Thyroid gland (tissue), 4 donors: Measurements from ENCODE around the gene CDH24. TPM values are rescaled to one million over a fixed set of nuclear protein-coding genes. Genes with fewer than 3 reads are reported as not detected.

ENCODE experiments used
- DNase-seq, 2 donors: peaks; one replicate each; pipeline ENCODE4 v3.0.0-alpha.2; 2019
- H3K27ac ChIP-seq, 3 donors: fragments of 200-600 bp; sonication (generic); 1 replicate in 2 of 3; 2 replicates in 1 of 3; pipeline ENCODE4 v1.5.1; 2016 to 2019; ENCODE audit warnings: mild to moderate bottlenecking in 1 of 3, moderate library complexity in 1 of 3
- H3K27me3 ChIP-seq: fragments of 200-600 bp; sonication (generic); one replicate; pipeline ENCODE4 v1.5.1; 2019
- H3K36me3 ChIP-seq, 2 donors: fragments of 200-600 bp; sonication (generic); one replicate each; pipeline ENCODE4 v1.5.1; 2016 to 2019
- H3K4me1 ChIP-seq, 2 donors: fragments of 200-600 bp; sonication (generic); one replicate each; pipeline ENCODE4 v1.5.1; 2017 to 2019
- H3K4me3 ChIP-seq, 3 donors: fragments of 200-600 bp; sonication (generic); replicated peaks in 1 of 3; 1 replicate in 2 of 3; 2 replicates in 1 of 3; pipeline ENCODE4 v1.5.1; 2016; ENCODE audit warnings: mild to moderate bottlenecking in 1 of 3
- H3K9me3 ChIP-seq: fragments of 200-600 bp; sonication (generic); one replicate; pipeline ENCODE4 v1.5.1; 2017
- POLR2A ChIP-seq, 2 donors: fragments of 450-650 bp; IDR thresholded peaks; one replicate each; pipeline ENCODE4 v1.6.1; 2017; ENCODE audit warnings: antibody characterized with exemption in 2 of 2, mild to moderate bottlenecking in 2 of 2, moderate library complexity in 1 of 2
- WGBS, 2 donors: methylation state at CpG; one replicate each; pipeline ENCODE4 v1.1.5; 2017; 5-methylcytosine and 5-hydroxymethylcytosine counted together
- intact Hi-C: fragments of 100-400 bp; cut with DNase I; formaldehyde crosslinking; loops from one replicate; pipeline ENCODE4 v1.15.1; 2023
- total RNA-seq, 4 donors: library from RNA; depleted of rRNA; stranded (reverse); fragments of >200 nt; gene quantifications; one replicate each; pipeline ENCODE4 v1.2.3, GENCODE V29; 2016
- TF ChIP-seq, protein P1 (sequence below), 6 experiments: fragments of 200-600 bp in 3 of 6; fragments of 450-650 bp in 3 of 6; sonication (generic) in 3 of 6; IDR thresholded peaks; one replicate each; pipeline ENCODE4 v1.5.1; 2016 to 2019; ENCODE audit warnings: antibody characterized with exemption in 6 of 6, mild to moderate bottlenecking in 2 of 6, inconsistent platforms in 1 of 6, moderate library complexity in 1 of 6

Gene CDH24
- total RNA-seq, 4 donors from 2014 or later: 2.9 to 7.8 (median 5.6) TPM

DNA sequence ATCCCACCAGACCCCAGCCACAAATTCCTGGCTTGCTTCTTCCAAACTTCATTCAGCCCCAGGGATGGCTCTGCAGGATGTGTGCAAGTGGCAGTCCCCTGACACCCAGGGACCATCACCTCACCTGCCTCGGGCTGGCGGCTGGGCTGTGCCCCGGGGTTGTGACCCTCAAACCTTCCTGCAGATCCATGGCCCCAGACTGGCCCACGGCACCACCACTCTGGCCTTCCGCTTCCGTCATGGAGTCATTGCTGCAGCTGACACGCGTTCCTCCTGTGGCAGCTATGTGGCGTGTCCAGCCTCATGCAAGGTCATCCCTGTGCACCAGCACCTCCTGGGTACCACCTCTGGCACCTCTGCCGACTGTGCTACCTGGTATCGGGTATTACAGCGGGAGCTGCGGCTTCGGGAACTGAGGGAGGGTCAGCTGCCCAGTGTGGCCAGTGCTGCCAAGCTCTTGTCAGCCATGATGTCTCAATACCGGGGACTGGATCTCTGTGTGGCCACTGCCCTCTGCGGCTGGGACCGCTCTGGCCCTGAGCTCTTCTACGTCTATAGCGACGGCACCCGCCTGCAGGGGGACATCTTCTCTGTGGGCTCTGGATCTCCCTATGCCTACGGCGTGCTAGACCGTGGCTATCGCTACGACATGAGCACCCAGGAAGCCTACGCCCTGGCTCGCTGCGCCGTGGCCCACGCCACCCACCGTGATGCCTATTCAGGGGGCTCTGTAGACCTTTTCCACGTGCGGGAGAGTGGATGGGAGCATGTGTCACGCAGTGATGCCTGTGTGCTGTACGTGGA is 15.0 kb downstream of the CDH24 start, which contains the start of gene PSMB11:
Gene PSMB11 (plus strand): TSS at position 51 of the 804 bp plus-strand sequence. CDS start 14 bp downstream, at position 65.
- intact Hi-C loops: no loop called here
- Histone ChIP-seq H3K27me3 (no peaks in the 10 kb centered on the region), H3K9me3 (no peaks in the 10 kb centered on the region), H3K36me3 (no peaks in the 10 kb centered on the region), H3K4me1 (no peaks in the 10 kb centered on the region), H3K27ac (no peak within 1 kb of the TSS), H3K4me3 (no peak within 1 kb of the TSS)
- no peak for DNase-seq
- WGBS, 2 donors: 96% methylated on average over 17 to 31 of the region's 36 CpGs
- TF ChIP-seq POLR2A (IDR thresholded peaks at IDR 0.05): no peak
- TF ChIP-seq, protein P1, sequence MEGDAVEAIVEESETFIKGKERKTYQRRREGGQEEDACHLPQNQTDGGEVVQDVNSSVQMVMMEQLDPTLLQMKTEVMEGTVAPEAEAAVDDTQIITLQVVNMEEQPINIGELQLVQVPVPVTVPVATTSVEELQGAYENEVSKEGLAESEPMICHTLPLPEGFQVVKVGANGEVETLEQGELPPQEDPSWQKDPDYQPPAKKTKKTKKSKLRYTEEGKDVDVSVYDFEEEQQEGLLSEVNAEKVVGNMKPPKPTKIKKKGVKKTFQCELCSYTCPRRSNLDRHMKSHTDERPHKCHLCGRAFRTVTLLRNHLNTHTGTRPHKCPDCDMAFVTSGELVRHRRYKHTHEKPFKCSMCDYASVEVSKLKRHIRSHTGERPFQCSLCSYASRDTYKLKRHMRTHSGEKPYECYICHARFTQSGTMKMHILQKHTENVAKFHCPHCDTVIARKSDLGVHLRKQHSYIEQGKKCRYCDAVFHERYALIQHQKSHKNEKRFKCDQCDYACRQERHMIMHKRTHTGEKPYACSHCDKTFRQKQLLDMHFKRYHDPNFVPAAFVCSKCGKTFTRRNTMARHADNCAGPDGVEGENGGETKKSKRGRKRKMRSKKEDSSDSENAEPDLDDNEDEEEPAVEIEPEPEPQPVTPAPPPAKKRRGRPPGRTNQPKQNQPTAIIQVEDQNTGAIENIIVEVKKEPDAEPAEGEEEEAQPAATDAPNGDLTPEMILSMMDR (IDR thresholded peaks at IDR 0.05): no peak

GRCh38 chr14:23041729-23042128 is 15.6 kb downstream of the CDH24 start:
- DNase-seq: no peak
- Histone ChIP-seq H3K27me3 (no peaks in the 10 kb centered on the region), H3K9me3 (no peaks in the 10 kb centered on the region), H3K36me3 (no peaks in the 10 kb centered on the region), H3K4me1 (no peaks in the 10 kb centered on the region), H3K27ac (no peak overlapping the region), H3K4me3 (no peak overlapping the region)
- 90% methylated on average over 8 of the region's 8 CpGs for WGBS, 2 donors
- TF ChIP-seq, protein P1 (IDR thresholded peaks at IDR 0.05): no peak
- no peak for TF ChIP-seq POLR2A (IDR thresholded peaks at IDR 0.05)
- intact Hi-C loops: no loop called here

DNA sequence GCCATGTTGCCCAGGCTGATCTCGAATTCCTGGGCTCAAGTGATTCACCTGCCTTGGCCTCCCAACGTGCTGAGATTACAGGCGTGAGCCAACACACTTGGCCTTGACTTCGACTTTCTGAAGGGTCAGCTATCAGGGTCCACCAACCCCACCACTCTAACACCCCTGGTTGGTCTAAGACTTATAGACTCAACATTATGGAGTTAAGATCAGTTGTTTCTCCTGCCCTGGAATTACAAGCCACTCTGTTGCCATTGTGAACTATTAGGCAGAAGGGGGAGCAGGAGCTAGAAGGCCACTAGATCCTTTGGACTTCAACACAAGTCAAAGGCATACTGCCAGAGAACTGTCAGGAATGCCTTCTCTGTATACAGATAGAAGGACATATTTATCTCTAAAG is 17.2 kb downstream of the CDH24 start:
- Histone ChIP-seq H3K4me3 (no peak overlapping the region), H3K27me3 (no peaks in the 10 kb centered on the region), H3K27ac (no peak overlapping the region), H3K9me3 (no peaks in the 10 kb centered on the region), H3K36me3 (no peaks in the 10 kb centered on the region), H3K4me1 (no peaks in the 10 kb centered on the region)
- DNase-seq: no peak
- WGBS, 2 donors: 86 to 91% methylated on average over 4 of the region's 4 CpGs
- intact Hi-C loops: no loop called here
- TF ChIP-seq, protein P1 (IDR thresholded peaks at IDR 0.05): no peak
- no peak for TF ChIP-seq POLR2A (IDR thresholded peaks at IDR 0.05)

DNA sequence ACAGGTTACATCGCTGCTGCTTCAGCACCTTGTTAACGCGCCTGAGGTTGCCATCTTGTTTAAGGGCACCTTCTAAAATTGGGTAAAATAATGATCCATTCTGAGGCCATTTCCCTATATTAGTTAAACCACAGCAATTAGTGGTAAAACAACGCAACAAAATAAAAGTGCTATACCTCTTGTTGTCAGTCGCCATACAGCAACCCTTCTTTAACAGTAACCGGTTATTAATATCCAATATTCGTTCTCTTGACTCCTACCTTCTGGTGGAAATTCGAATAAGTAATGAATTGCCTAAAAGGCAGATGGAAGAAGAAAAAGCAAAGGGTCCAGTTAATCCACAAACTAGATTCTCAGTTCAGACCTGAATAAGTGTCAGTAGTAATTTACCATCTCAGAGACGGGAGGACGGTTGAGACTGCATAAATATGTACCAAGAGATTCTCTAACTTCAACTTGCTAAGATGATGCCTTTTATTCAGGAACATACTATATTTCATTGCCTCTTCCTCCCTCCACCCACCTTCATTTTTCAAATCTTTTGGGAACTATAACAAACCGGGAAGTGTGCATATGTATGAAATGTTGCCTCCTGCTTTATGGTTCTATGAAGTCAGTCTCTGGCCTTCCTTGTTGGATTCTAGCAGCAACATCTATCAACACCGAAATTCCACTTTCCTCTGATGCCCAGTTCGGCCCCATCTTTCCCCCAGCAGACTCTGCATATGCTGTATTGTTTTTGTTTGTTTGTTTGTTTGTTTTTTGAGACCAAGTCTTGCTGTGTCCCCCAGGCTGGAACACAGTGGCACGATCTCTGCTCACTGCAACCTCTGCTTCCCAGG is 21.8 kb downstream of the CDH24 start:
- H3K4me1 ChIP-seq: peaks cover 9 to 11% of the 10 kb centered on the region in 2 donors
- intact Hi-C loops: no loop called here
- no peak for DNase-seq
- no peaks in the 10 kb centered on the region for H3K9me3 ChIP-seq
- WGBS, 2 donors: 65 to 71% methylated on average over 14 of the region's 14 CpGs
- H3K4me3 ChIP-seq: no peak overlapping the region
- TF ChIP-seq POLR2A (IDR thresholded peaks at IDR 0.05): no peak
- TF ChIP-seq, protein P1 (IDR thresholded peaks at IDR 0.05): peak in 2 of 6 experiments; percentile 5 to 32
- H3K36me3 ChIP-seq: peaks cover 16 to 24% of the 10 kb centered on the region in 2 donors
- H3K27me3 ChIP-seq: no peaks in the 10 kb centered on the region
- H3K27ac ChIP-seq: peak overlapping the region; percentile 93 to 98 (median 95)
